HG03060 (cell line): ENCODE data around the gene NSUN3.
"Not testable (repeated sequence)": the region's sequence is repeated elsewhere in the genome, so short reads cannot be mapped to it uniquely, and the experiment has no call there.

Experiments used
- ATAC-seq: cut with Tn5 transposase; IDR thresholded peaks from one replicate; pipeline ENCODE4 v1.9.1; 2021; ENCODE audit warnings: low read depth, moderate number of reproducible peaks; ENCODE audit not compliant: unreplicated experiment

The NSUN3 gene

GRCh38 chr3:94066506-94067500 lies 3.9 kb downstream of the NSUN3 start:
- ATAC-seq, result no peak

- no peak for ATAC-seq
These were observed 6.4 kb downstream of the NSUN3 start for GRCh38 chr3:94069194-94069813.

- peak; percentile 69 for ATAC-seq
These were observed 7.6 kb downstream of the NSUN3 start for GRCh38 chr3:94070341-94070911.

GRCh38 chr3:94071713-94072284 lies 8.9 kb downstream of the NSUN3 start:
- peak; percentile 55 for ATAC-seq

- ATAC-seq, result no peak
These were observed 13.2 kb downstream of the NSUN3 start for GRCh38 chr3:94076055-94076454.

GRCh38 chr3:94080552-94080951 lies 17.7 kb downstream of the NSUN3 start:
- ATAC-seq, result not testable (repeated sequence)

- ATAC-seq, result no peak
These were observed 19.0 kb downstream of the NSUN3 start for GRCh38 chr3:94081884-94082283.

GRCh38 chr3:94082391-94082937 lies 19.6 kb downstream of the NSUN3 start:
- no peak for ATAC-seq

GRCh38 chr3:94083261-94083660 lies 20.4 kb downstream of the NSUN3 start:
- no peak for ATAC-seq

GRCh38 chr3:94089126-94089525 lies 26.3 kb downstream of the NSUN3 start:
- ATAC-seq, result no peak

GRCh38 chr3:94092086-94092485 lies 29.2 kb downstream of the NSUN3 start:
- no peak for ATAC-seq

- ATAC-seq, result no peak
These were observed 30.3 kb downstream of the NSUN3 start for GRCh38 chr3:94093151-94093550.

- no peak for ATAC-seq
These were observed 32.2 kb downstream of the NSUN3 start for GRCh38 chr3:94095111-94095510.

- ATAC-seq, result no peak
These were observed 35.6 kb downstream of the NSUN3 start for GRCh38 chr3:94098452-94098851.

GRCh38 chr3:94099311-94099710 lies 36.5 kb downstream of the NSUN3 start:
- ATAC-seq, result no peak

- no peak for ATAC-seq
These were observed 39.0 kb downstream of the NSUN3 start for GRCh38 chr3:94101860-94102259.

GRCh38 chr3:94106268-94106667 lies 43.4 kb downstream of the NSUN3 start:
- ATAC-seq, result no peak

GRCh38 chr3:94110232-94110631 lies 47.4 kb downstream of the NSUN3 start:
- ATAC-seq, result not testable (repeated sequence)

GRCh38 chr3:94110854-94111253 lies 48.0 kb downstream of the NSUN3 start:
- no peak for ATAC-seq

- ATAC-seq, result no peak
These were observed 51.8 kb downstream of the NSUN3 start for GRCh38 chr3:94114666-94115065.

GRCh38 chr3:94115482-94115881 lies 52.6 kb downstream of the NSUN3 start:
- ATAC-seq, result no peak
